Left ventricle myocardium superior (tissue), 1 donor: ENCODE measurements around the gene EMP2. TPM values are rescaled to one million over a fixed set of nuclear protein-coding genes. Genes with fewer than 3 reads are reported as not detected.
A peak's percentile ranks its signal among the peaks of the same experiment; 100 is the strongest.
"Not testable (repeated sequence)": the region's sequence is repeated elsewhere in the genome, so short reads cannot be mapped to it uniquely, and the experiment has no call there.

Experiments
- ATAC-seq: fragments of 200-7000 bp; cut with Tn5 transposase; one replicate; pipeline ENCODE4 v1.9.1; 2020; ENCODE audit warnings: mild to moderate bottlenecking, moderate library complexity
- DNase-seq: peaks from one replicate; pipeline ENCODE4 v3.0.0-alpha.2; 2020
- intact Hi-C: fragments of 100-400 bp; cut with micrococcal nuclease; formaldehyde crosslinking; loops from one replicate; pipeline ENCODE4 v1.11.0; 2022
- total RNA-seq: library from RNA; stranded (reverse); fragmentation: NEBNext Ultra II Directional; extraction: Animal tissue kit (Norgen Biotek cat#: 25700); gene quantifications from one replicate; pipeline ENCODE4 v1.2.1, GENCODE V29; 2021
- donor health status: DM: no; HTN: yes; CAD: no; lungs with severe emphysema.

The EMP2 gene
- total RNA-seq, 1 donor from 2014 or later, result 96.4 TPM

GRCh38 chr16:10558746-10559641 lies 21.4 kb downstream of the EMP2 start:
- ATAC-seq, result peak; percentile 82
- intact Hi-C loops, result no loop called here
- peak; percentile 84 for DNase-seq

GRCh38 chr16:10558305-10558704 lies 22.1 kb downstream of the EMP2 start:
- DNase-seq, result no peak
- intact Hi-C loops, result no loop called here

DNA sequence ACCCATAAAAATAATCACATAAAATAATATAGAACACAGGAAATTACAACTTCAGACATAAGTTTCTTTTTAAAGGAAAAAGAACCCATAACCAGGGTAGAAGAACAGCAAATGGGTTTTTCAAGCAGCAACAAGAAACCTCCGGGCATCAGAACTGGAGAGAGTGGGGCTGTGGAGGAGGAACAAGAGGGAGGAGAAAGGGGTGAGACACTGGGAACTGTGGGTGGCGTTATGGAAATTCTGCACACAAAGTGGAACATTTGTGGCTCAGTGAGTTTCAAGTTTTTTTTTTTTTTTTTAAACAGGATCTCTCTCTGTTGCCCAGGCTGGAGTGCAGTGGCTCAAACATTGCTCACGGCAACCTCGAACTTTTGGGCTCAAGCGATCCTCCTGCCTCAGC lies 22.6 kb downstream of the EMP2 start:
- DNase-seq, result no peak
- intact Hi-C loops, result no loop called here
- ATAC-seq, result no peak

More at GRCh38 chr16:10558305-10558704, 22.1 kb downstream of the EMP2 start:
- peak; percentile 7 for ATAC-seq

DNA sequence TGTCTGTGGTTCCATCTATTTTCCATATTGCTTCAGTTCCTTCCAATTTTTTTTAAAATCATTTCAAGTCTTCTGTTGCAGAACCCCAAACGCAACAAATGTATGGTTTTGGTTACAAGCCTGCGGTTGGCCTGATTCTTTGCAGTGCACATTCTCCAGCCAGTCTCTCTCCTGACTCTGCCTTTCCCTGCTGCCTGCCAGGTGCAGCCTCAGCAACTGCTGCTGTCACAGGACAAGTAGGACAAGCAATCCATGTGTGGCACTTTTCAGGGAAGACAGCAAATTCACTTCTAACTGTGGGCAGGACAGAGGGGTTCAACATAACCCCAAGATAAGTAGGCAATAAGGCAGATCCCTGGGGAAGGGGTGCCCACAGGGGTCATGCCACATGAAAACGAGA lies 24.2 kb downstream of the EMP2 start:
- intact Hi-C loops, result no loop called here
- ATAC-seq (no peak), DNase-seq (no peak)

- intact Hi-C loops, result no loop called here
- no peak for DNase-seq
- no peak for ATAC-seq
Observed at GRCh38 chr16:10554569-10554968, 25.8 kb downstream of the EMP2 start.

GRCh38 chr16:10552998-10553491 lies 27.4 kb downstream of the EMP2 start:
- peak; percentile 67 for DNase-seq
- intact Hi-C loops, result no loop called here
- peak; percentile 95 for ATAC-seq

- DNase-seq (no peak), ATAC-seq (no peak)
- intact Hi-C loops, result no loop called here
Observed at GRCh38 chr16:10552281-10552680, 28.1 kb downstream of the EMP2 start.

DNA sequence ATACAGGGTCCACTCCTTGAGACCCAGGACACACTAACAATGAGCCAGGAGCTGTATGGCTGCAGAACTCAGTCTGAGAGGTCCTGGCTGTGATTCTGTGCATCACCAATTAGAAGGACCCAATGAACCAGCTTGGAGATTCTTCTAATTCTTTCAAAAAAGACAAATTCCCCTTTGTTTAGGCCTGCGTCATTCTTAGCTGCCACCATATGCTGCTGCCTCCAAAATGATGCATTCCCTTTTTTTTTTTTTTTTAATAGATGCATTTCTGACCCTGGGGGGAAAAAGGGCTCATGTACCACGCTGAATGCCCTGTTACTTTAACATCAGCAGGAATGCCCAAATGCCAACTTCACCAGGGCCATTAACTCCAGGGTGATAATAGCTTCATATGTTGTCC lies 28.5 kb downstream of the EMP2 start:
- ATAC-seq (no peak), DNase-seq (no peak)
- intact Hi-C loops, result no loop called here

DNA sequence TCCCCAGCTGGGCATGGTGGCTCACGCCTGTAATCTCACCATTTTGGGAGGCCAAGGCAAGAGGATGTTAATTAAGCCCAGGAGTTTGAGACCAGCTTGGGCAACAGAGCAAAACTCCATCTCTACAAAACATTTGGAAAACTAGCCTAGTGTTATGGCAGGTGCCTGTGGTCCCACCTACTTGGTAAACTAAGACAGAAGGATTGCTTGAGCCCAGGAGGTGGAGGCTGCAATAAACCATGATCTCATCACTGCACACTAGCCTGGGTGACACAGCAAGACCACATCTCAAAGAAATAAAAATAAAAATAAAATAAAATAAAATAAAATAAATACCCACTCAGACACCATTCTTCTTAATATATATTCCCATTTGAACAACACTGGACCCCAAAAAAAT lies 32.0 kb downstream of the EMP2 start:
- ATAC-seq (no peak), DNase-seq (no peak)
- intact Hi-C loops, result no loop called here

DNA sequence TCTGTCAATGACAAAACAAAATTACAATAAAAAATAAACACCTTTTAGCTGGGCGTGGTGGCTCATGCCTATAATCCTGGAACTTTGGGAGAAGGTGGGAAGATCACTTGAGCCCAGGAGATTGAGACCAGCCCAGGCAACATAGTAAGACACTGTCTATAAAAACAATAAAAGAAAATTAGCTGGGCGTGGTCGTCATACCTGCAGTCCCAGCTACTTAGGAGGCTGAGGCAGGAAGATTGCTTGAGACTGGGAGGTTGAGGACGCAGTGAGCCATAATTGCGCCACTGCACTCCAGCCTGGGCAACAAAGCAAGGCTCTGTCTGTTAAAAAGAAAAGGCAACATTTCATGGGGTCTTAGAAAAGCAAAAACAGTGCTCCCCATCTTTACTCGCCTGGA lies 32.7 kb downstream of the EMP2 start:
- intact Hi-C loops, result no loop called here

GRCh38 chr16:10543231-10543977 lies 37.0 kb downstream of the EMP2 start:
- intact Hi-C loops, result no loop called here
- no peak for DNase-seq
- ATAC-seq, result no peak

More for the DNA sequence above, 32.7 kb downstream of the EMP2 start:
- ATAC-seq, result no peak
- no peak for DNase-seq

GRCh38 chr16:10541366-10541765 lies 39.0 kb downstream of the EMP2 start:
- intact Hi-C loops, result no loop called here
- peak; percentile 80 for ATAC-seq

DNA sequence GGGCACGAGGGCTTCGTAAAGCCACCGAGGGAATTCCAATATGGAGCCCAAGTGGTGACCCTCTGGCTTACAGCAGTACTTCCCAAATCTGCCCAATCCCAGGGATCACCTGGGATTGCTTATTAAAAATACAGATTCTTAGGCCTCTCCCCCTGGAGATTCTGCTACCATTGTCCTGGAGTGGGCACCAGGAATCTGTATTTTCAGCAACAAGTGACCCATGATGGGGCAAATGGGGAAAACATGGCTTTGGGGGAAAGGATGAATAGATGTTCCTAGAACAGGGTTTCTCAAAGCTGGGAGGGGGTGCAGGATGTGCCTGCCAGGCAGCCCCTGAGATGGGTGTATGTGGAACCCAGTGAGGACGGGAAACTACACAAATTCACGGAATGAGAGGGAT lies 40.6 kb downstream of the EMP2 start:
- ATAC-seq (no peak), DNase-seq (no peak)
- intact Hi-C loops, result no loop called here

More at GRCh38 chr16:10541366-10541765, 39.0 kb downstream of the EMP2 start:
- DNase-seq, result peak; percentile 43

DNA sequence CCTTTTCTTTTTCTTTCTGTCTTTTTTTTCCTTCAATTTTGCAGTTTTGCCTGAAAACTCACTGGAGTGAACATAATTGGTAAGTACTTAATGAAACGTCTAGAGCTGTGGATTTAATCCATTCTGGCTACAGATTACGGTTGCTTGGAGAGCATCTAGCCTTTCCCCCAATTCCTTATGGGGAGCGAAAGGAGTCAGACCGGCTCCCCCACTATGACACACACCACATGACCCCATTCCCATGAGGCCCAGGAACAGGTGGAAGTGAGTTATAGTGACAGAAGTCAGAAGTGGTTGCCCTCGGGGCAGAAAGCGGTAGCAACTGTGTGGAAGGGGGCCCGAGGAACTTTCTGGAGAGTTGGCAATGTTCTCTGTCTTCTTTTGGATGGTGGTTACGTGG lies 41.2 kb downstream of the EMP2 start:
- no peak for ATAC-seq
- DNase-seq, result no peak
- intact Hi-C loops, result no loop called here

- ATAC-seq, result no peak
- no peak for DNase-seq
- intact Hi-C loops, result no loop called here
Observed at GRCh38 chr16:10538583-10538982, 41.8 kb downstream of the EMP2 start.

- intact Hi-C loops, result no loop called here
- ATAC-seq (no peak), DNase-seq (no peak)
Observed at GRCh38 chr16:10537946-10538345, 42.5 kb downstream of the EMP2 start.

DNA sequence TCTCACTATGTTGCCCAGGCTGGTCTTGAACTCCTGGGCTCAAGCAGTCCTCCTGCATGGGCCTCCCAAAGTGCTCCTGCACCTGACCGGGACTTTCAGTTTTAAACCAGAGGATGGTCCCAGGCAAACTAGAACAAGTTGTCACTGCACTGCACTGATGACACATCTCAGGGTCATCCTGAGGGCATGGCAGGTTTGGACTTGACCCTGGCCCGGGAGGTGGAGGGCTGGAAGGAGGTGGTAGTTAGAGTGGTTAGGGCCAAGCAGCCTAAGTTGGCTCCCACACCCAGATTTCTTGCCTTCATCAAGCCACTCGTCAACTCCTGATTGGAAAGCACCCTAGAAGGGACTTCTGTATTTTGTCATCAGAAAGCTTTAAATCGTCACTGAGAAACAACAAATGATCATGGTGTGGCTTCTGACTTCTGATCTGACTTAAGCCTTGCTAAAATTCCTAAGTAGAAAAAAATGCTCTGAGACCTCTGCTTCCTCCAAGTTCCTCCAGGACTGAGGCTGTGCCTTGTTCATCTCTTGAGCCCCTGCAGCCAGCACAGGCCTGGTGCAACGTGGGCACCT lies 43.5 kb downstream of the EMP2 start:
- DNase-seq, result no peak
- intact Hi-C loops, result no loop called here
- peak; percentile 29 for ATAC-seq

- intact Hi-C loops, ATAC-seq, DNase-seq: not testable (repeated sequence)
Observed at GRCh38 chr16:10536328-10536727, 44.1 kb downstream of the EMP2 start.

DNA sequence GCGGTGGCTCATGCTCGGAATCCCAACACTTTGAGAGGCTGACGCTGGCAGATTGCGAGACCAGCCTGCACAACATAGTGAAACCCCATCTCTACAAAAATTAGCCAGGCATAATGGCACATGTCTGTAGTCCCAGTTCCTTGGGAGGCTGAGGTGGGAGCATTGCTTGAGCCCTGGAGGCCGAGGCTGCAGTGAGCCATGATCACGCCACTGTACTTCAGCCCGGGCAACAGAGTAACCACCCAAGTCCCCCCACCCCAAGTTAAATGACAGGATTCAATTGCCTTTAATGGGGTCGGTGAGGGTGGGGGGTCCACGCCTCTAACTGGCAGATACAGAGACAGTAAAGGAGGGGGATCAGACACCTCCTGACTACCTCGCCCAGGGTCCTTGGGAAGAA lies 44.9 kb downstream of the EMP2 start:
- ATAC-seq, result no peak
- DNase-seq, result no peak
- intact Hi-C loops, result no loop called here

DNA sequence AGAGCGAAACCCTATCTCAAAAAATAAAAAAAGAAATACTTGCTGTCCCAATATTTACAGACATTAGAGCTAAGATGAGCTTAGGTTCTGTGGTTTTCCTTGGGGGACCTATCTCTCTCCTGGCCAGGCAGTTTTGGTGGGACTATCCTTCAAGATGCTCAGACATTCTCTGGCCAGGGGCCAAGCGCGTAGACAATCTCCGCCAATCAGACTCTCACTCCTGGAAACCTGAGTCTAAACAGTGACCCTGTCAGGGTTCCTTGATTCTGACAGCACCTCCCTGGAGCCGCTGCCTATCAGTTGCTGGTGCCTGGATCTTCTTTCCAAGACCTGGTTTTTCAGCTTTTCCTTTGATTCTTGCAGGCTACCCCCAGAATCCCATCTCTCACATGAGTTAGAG lies 45.6 kb downstream of the EMP2 start:
- intact Hi-C loops, result no loop called here
- no peak for DNase-seq
- no peak for ATAC-seq
